ENCODE data around the gene USP48. TPM values are rescaled to one million over a fixed set of nuclear protein-coding genes. Genes with fewer than 3 reads are reported as not detected.

USP48 gene
- total RNA-seq, 4 donors from 2014 or later: 11.5 to 24.4 (median 14.5) TPM

DNA sequence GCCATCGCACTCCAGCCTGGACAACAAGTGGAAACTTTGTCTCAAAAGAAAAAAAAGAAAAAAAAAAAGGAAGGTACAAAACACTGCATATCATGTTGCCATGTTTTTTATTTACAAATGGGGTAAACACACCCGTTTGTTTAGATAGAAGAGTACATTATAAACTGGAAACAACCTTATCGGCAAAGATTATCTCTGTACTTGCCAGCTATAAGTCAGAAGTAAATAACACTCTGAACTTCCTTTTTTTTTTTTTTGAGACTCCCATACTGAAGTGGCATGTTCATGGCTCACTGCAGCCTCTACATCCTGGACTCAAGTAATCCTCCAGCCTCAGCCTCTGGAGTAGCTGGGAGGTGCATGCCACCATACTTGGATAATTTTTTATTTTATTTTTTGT is 21.9 kb downstream of the USP48 start:
- no peaks in the 10 kb centered on the region for H3K9me3 ChIP-seq
- intact Hi-C loops (cut with DNase I; ENCODE audit: low total_unique reads): no loop called here
- in situ Hi-C loops (cut with MboI; ENCODE audit: low sequenced_read_pairs in 4 of 4): loop anchor here in 1 of 4 donors (25.0 kb wide), 1 partner anchor 201 kb away; no protein-coding TSS in a partner anchor
- H3K4me1 ChIP-seq: peaks cover 29 to 41% of the 10 kb centered on the region in 2 donors
- no peaks in the 10 kb centered on the region for H3K36me3 ChIP-seq
- H3K4me3 ChIP-seq: no peak overlapping the region
- ATAC-seq: no peak
- no peak for DNase-seq
- no peaks in the 10 kb centered on the region for H3K27me3 ChIP-seq
- no peak overlapping the region for H3K27ac ChIP-seq
- no peak for TF ChIP-seq POLR2A (IDR thresholded peaks at IDR 0.05)
- TF ChIP-seq, protein P1, sequence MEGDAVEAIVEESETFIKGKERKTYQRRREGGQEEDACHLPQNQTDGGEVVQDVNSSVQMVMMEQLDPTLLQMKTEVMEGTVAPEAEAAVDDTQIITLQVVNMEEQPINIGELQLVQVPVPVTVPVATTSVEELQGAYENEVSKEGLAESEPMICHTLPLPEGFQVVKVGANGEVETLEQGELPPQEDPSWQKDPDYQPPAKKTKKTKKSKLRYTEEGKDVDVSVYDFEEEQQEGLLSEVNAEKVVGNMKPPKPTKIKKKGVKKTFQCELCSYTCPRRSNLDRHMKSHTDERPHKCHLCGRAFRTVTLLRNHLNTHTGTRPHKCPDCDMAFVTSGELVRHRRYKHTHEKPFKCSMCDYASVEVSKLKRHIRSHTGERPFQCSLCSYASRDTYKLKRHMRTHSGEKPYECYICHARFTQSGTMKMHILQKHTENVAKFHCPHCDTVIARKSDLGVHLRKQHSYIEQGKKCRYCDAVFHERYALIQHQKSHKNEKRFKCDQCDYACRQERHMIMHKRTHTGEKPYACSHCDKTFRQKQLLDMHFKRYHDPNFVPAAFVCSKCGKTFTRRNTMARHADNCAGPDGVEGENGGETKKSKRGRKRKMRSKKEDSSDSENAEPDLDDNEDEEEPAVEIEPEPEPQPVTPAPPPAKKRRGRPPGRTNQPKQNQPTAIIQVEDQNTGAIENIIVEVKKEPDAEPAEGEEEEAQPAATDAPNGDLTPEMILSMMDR (IDR thresholded peaks at IDR 0.05 in 4 of 5, conservative IDR thresholded peaks at IDR 0.05 in 1 of 5): no peak

DNA sequence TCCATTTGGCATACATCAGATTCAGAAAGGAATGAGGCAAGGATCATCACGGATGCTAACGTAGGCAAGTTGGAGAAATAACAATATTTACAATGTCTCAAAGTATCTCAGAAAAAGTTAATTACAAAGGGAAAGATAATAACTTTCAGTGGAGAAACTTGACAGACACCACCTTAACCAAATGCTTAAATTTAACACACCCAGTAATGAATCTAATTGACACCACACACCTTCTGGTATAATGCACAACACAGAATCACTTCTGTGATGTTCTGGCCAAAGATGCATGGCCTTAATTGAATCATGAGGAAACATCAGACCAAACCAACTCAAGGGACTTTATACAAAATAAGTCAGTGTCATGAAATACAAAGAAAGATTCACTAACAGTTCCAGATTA is 23.1 kb downstream of the USP48 start:
- in situ Hi-C loops (cut with MboI; ENCODE audit: low sequenced_read_pairs in 4 of 4): loop anchor here in 1 of 4 donors (25.0 kb wide), 1 partner anchor 202 kb away; no protein-coding TSS in a partner anchor
- H3K36me3 ChIP-seq: peaks cover 0 to 12% of the 10 kb centered on the region in 2 donors
- no peaks in the 10 kb centered on the region for H3K27me3 ChIP-seq
- intact Hi-C loops (cut with DNase I; ENCODE audit: low total_unique reads): no loop called here
- TF ChIP-seq, protein P1 (IDR thresholded peaks at IDR 0.05 in 4 of 5, conservative IDR thresholded peaks at IDR 0.05 in 1 of 5): no peak
- TF ChIP-seq POLR2A (IDR thresholded peaks at IDR 0.05): no peak
- peaks cover 21 to 38% of the 10 kb centered on the region in 2 donors for H3K4me1 ChIP-seq
- ATAC-seq (no peak), DNase-seq (no peak)
- no peak overlapping the region for H3K4me3 ChIP-seq
- no peaks in the 10 kb centered on the region for H3K9me3 ChIP-seq
- H3K27ac ChIP-seq: no peak overlapping the region

DNA sequence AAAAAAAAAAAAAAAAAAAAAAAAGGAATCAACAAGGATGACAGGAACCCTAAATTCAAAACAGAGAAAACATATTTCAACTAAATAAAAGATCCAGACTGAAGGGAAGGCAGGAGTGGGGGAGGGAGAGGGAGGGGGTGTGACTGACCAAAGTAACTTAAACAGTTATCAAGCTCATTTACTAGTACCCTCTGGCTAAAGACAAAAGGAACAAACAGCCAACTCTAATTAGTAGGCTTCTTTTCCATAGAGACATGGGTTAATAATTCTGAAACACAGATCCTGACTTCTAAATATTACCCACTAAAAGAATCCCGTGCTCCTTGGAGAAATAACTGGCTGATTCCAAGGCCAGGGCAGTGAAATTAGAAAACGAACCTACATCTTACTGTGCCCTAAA is 23.8 kb downstream of the USP48 start:
- DNase-seq (no peak), ATAC-seq (no peak)
- intact Hi-C loops (cut with DNase I; ENCODE audit: low total_unique reads): no loop called here
- in situ Hi-C loops (cut with MboI; ENCODE audit: low sequenced_read_pairs in 4 of 4): loop anchor here in 1 of 4 donors (25.0 kb wide), 1 partner anchor 203 kb away; no protein-coding TSS in a partner anchor
- Histone ChIP-seq H3K4me1 (peaks cover 14 to 34% of the 10 kb centered on the region in 2 donors), H3K36me3 (peaks cover 0 to 17% of the 10 kb centered on the region in 2 donors), H3K27me3 (no peaks in the 10 kb centered on the region), H3K27ac (no peak overlapping the region), H3K9me3 (no peaks in the 10 kb centered on the region), H3K4me3 (no peak overlapping the region)
- TF ChIP-seq, protein P1 (IDR thresholded peaks at IDR 0.05 in 4 of 5, conservative IDR thresholded peaks at IDR 0.05 in 1 of 5): no peak
- no peak for TF ChIP-seq POLR2A (IDR thresholded peaks at IDR 0.05)

DNA sequence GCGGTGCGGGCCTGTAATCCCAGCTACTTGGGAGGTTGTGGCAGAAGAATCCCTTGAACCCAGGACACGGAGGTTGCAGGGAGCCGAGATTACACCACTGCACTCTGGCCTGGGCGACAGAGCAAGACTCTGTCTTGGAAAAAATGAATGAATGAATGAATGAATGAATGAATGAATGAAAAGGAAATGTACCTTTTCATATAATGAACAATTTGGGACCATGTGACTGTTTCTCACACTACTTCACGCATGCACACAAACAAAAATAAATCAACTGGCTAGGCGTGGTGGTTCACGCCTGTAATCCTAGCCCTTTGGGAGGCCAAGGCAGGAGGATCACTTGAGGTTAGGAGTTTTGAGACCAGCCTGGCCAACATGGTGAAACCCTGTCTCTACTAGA is 24.3 kb downstream of the USP48 start:
- in situ Hi-C loops (cut with MboI; ENCODE audit: low sequenced_read_pairs in 4 of 4): loop anchor here in 1 of 4 donors (25.0 kb wide), 1 partner anchor 204 kb away; no protein-coding TSS in a partner anchor
- intact Hi-C loops (cut with DNase I; ENCODE audit: low total_unique reads): no loop called here
- Histone ChIP-seq H3K27ac (no peak overlapping the region), H3K4me1 (peaks cover 9 to 29% of the 10 kb centered on the region in 2 donors), H3K4me3 (no peak overlapping the region), H3K27me3 (no peaks in the 10 kb centered on the region), H3K9me3 (no peaks in the 10 kb centered on the region), H3K36me3 (peaks cover 0 to 23% of the 10 kb centered on the region in 2 donors)
- ATAC-seq: no peak
- DNase-seq: no peak
- TF ChIP-seq, protein P1 (IDR thresholded peaks at IDR 0.05 in 4 of 5, conservative IDR thresholded peaks at IDR 0.05 in 1 of 5): no peak
- no peak for TF ChIP-seq POLR2A (IDR thresholded peaks at IDR 0.05)

Data from gastrocnemius medialis (tissue), 4 donors.